Panc1 (cell line): ENCODE measurements around the gene FOXP4. TPM values are rescaled to one million over a fixed set of nuclear protein-coding genes. Genes with fewer than 3 reads are reported as not detected.

ENCODE experiments used
- ATAC-seq: fragments of 200-7000 bp; cut with Tn5 transposase; 2 replicates; pipeline ENCODE4 v1.9.1; 2020; ENCODE audit warnings: mild to moderate bottlenecking, moderate library complexity
- BruUV-seq: library from RNA; stranded (reverse); fragments of 400-500 nt; replicated peaks from 2 replicates; lab custom pipeline; 2021; lab: Mats Ljungman, UMichigan
- CTCF ChIA-PET: fragments of 300-600 bp; sonication (Branson Sonifier 250); formaldehyde crosslinking; loops from one replicate; lab custom pipeline; 2022; ENCODE audit warnings: antibody characterized with exemption; lab: Charles Lee
- POLR2A ChIA-PET: fragments of 300-600 bp; sonication (Branson Sonifier 250); formaldehyde crosslinking; loops from one replicate; lab custom pipeline; 2022; ENCODE audit warnings: antibody characterized with exemption; lab: Charles Lee
- DNase-seq: peaks from one replicate; pipeline ENCODE4 v3.0.0-alpha.2; 2010; ENCODE audit warnings: low read depth, low spot score
- H3K27ac ChIP-seq: 2 replicates; pipeline ENCODE4 v1.5.1; 2011; ENCODE audit warnings: mild to moderate bottlenecking, low read length, inconsistent platforms
- H3K27me3 ChIP-seq: fragments of 200-500 bp; sonication (Bioruptor generic); 2 replicates; pipeline ENCODE4 v1.6.0; 2014; ENCODE audit warnings: low read length, inconsistent platforms; ENCODE audit not compliant: control insufficient read depth, insufficient read depth
- H3K36me3 ChIP-seq: fragments of 200-500 bp; sonication (Bioruptor generic); 2 replicates; pipeline ENCODE4 v1.5.1; 2014; ENCODE audit warnings: inconsistent platforms, mild to moderate bottlenecking, low read length, moderate library complexity; ENCODE audit not compliant: control insufficient read depth, insufficient read depth
- H3K4me1 ChIP-seq: 2 replicates; pipeline ENCODE4 v1.5.1; 2011; ENCODE audit warnings: inconsistent platforms, mild to moderate bottlenecking, low read length, moderate library complexity; ENCODE audit not compliant: control insufficient read depth, insufficient read depth
- H3K4me3 ChIP-seq, 2 experiments: 2 replicates each; pipeline ENCODE4 v1.5.1; 2011 to 2012; ENCODE audit warnings: low read depth in 2 of 2, low read length in 2 of 2, mild to moderate bottlenecking in 2 of 2, inconsistent platforms in 1 of 2, moderate library complexity in 1 of 2
- H3K9me3 ChIP-seq: fragments of 200-500 bp; sonication (Bioruptor generic); 2 replicates; pipeline ENCODE4 v1.5.1; 2014; ENCODE audit warnings: low read depth, mild to moderate bottlenecking, inconsistent platforms, low read length, moderate library complexity; ENCODE audit not compliant: control insufficient read depth, insufficient read depth
- POLR2AphosphoS5 ChIP-seq: IDR thresholded peaks from 2 replicates; pipeline ENCODE4 v1.6.1; 2012; ENCODE audit warnings: mild to moderate bottlenecking, low read depth, low read length, moderate library complexity
- SIN3A ChIP-seq: IDR thresholded peaks from 2 replicates; pipeline ENCODE4 v1.6.1; 2012; ENCODE audit warnings: low read depth, mild to moderate bottlenecking, low read length, moderate library complexity, borderline replicate concordance; ENCODE audit not compliant: insufficient read depth
- TCF7L2 ChIP-seq: IDR thresholded peaks from 2 replicates; pipeline ENCODE4 v1.6.1; 2011; ENCODE audit warnings: mild to moderate bottlenecking, low read depth, low read length, inconsistent platforms
- in situ Hi-C: cut with HindIII; loops from 2 replicates; pipeline ENCODE4 v1.10.0; 2016; ENCODE audit warnings: low sequenced_read_pairs, low pct_unique_long_range_greater_than_20kb
- intact Hi-C: fragments of 100-400 bp; cut with micrococcal nuclease; formaldehyde crosslinking; loops from one replicate; pipeline ENCODE4 v1.10.0; 2022; ENCODE audit not compliant: unreplicated experiment
- total RNA-seq: library from RNA; stranded (reverse); gene quantifications from one replicate; pipeline ENCODE4 v1.2.1, GENCODE V29; 2021; ENCODE audit not compliant: unreplicated experiment
- TF ChIP-seq, protein P1 (sequence below), 2 experiments: IDR thresholded peaks; 2 replicates each; pipeline ENCODE4 v1.6.1; 2011 to 2012; ENCODE audit warnings: low read depth in 2 of 2, control low read depth in 1 of 2, low read length in 1 of 2, mild to moderate bottlenecking in 1 of 2, moderate library complexity in 1 of 2; ENCODE audit not compliant: insufficient read depth in 1 of 2
- TF ChIP-seq, protein P2 (sequence below): fragments of 450-650 bp; IDR thresholded peaks from 2 replicates; pipeline ENCODE4 v1.5.1; 2017; ENCODE audit warnings: mild to moderate bottlenecking

Gene FOXP4
- total RNA-seq, 1 experiment from 2014 or later = 30.4 TPM

DNA sequence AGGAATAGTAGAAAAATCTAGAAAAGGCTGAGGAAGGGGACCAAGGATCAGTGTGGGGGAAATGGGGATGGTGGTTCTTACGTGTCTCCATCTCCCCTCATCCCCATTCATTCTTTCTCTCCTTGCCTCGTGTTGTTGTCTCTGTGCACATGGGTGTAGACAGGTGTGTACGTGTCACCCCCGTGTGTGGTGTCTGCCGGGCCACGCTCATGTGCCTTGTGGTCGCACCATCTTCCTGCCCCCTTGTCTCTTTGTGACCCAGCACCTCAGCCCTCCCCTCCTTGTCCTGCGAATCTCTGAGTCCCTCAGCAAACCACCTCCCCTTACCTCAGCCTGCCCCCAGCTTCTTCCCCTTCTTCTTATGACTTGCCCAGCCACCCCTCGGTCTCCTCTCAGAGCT, 39.4 kb downstream of the FOXP4 start:
- Histone ChIP-seq H3K4me1 (0 out of 2 replicates have a peak, but pooled peaks cover 5% of the 10 kb centered on the region), H3K9me3 (no peaks in the 10 kb centered on the region), H3K36me3 (no peaks in the 10 kb centered on the region), H3K27ac (no peak overlapping the region), H3K27me3 (no peaks in the 10 kb centered on the region), H3K4me3 (no peak overlapping the region)
- in situ Hi-C loops (no loop called here), intact Hi-C loops (no loop called here)
- ChIA-PET CTCF (no interaction called here), POLR2A (no interaction called here)
- TF ChIP-seq, protein P1, sequence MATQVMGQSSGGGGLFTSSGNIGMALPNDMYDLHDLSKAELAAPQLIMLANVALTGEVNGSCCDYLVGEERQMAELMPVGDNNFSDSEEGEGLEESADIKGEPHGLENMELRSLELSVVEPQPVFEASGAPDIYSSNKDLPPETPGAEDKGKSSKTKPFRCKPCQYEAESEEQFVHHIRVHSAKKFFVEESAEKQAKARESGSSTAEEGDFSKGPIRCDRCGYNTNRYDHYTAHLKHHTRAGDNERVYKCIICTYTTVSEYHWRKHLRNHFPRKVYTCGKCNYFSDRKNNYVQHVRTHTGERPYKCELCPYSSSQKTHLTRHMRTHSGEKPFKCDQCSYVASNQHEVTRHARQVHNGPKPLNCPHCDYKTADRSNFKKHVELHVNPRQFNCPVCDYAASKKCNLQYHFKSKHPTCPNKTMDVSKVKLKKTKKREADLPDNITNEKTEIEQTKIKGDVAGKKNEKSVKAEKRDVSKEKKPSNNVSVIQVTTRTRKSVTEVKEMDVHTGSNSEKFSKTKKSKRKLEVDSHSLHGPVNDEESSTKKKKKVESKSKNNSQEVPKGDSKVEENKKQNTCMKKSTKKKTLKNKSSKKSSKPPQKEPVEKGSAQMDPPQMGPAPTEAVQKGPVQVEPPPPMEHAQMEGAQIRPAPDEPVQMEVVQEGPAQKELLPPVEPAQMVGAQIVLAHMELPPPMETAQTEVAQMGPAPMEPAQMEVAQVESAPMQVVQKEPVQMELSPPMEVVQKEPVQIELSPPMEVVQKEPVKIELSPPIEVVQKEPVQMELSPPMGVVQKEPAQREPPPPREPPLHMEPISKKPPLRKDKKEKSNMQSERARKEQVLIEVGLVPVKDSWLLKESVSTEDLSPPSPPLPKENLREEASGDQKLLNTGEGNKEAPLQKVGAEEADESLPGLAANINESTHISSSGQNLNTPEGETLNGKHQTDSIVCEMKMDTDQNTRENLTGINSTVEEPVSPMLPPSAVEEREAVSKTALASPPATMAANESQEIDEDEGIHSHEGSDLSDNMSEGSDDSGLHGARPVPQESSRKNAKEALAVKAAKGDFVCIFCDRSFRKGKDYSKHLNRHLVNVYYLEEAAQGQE (IDR thresholded peaks at IDR 0.05; ENCODE audit: insufficient read depth in 1 of 2, low read depth in 2 of 2, low read length in 1 of 2) = no peak
- TF ChIP-seq TCF7L2 (no peak), SIN3A (no peak), POLR2AphosphoS5 (no peak)
- TF ChIP-seq, protein P2, sequence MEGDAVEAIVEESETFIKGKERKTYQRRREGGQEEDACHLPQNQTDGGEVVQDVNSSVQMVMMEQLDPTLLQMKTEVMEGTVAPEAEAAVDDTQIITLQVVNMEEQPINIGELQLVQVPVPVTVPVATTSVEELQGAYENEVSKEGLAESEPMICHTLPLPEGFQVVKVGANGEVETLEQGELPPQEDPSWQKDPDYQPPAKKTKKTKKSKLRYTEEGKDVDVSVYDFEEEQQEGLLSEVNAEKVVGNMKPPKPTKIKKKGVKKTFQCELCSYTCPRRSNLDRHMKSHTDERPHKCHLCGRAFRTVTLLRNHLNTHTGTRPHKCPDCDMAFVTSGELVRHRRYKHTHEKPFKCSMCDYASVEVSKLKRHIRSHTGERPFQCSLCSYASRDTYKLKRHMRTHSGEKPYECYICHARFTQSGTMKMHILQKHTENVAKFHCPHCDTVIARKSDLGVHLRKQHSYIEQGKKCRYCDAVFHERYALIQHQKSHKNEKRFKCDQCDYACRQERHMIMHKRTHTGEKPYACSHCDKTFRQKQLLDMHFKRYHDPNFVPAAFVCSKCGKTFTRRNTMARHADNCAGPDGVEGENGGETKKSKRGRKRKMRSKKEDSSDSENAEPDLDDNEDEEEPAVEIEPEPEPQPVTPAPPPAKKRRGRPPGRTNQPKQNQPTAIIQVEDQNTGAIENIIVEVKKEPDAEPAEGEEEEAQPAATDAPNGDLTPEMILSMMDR = no peak
- ATAC-seq (no peak), DNase-seq (no peak)
- no TSS peak for BruUV-seq

DNA sequence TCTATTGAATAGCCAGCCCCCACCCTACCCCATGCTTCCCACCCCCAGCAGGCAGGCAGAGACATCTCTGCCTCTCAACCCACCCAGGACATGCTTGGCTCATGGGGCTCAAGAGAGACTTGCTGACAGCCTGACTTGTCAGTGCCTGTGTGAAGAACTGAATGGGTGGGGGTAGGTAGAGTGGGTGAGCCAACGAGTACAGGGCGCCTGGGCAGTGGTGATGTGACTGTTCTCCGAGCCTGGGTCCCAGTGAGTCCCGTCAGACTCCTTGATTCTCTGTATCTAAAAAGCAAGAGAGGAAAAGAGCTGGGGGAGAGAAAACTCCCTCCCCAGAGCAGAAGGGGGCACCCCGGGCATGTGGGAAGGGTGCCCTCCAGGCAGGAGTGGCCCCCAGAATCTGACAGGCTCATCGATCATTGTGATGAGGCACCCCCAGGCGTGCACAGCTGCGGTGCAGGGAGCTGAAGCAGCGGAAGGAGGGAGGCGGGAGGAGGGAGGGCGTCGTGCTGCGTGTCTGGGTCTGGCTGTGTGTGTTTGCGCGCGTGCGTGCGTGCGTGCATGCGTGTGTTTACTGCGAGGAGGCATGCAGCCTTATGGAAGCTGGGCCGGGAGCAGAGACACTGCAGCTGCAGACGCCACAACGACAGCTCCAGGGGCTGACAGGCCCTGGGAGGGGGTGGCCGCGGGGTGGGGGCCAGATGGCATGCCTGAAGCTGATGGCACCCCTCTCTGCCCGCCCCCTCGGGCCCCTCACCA, 40.2 kb downstream of the FOXP4 start:
- H3K4me3 ChIP-seq = no peak overlapping the region
- in situ Hi-C loops (no loop called here), intact Hi-C loops (no loop called here)
- ATAC-seq = no peak
- TF ChIP-seq, protein P1 (IDR thresholded peaks at IDR 0.05; ENCODE audit: insufficient read depth in 1 of 2, low read depth in 2 of 2, low read length in 1 of 2) = no peak
- TF ChIP-seq, protein P2 = no peak
- TF ChIP-seq SIN3A = no peak
- no peak for TF ChIP-seq TCF7L2
- TF ChIP-seq POLR2AphosphoS5 = no peak
- H3K36me3 ChIP-seq = no peaks in the 10 kb centered on the region
- no TSS peak for BruUV-seq
- ChIA-PET POLR2A (no interaction called here), CTCF (interaction anchor here (0.7 kb wide), 1 partner anchor 155 kb away, joined by 4 read pairs; no protein-coding TSS in a partner anchor)
- DNase-seq = no peak
- no peak overlapping the region for H3K27ac ChIP-seq
- no peaks in the 10 kb centered on the region for H3K27me3 ChIP-seq
- no peaks in the 10 kb centered on the region for H3K9me3 ChIP-seq
- H3K4me1 ChIP-seq = 0 out of 2 replicates have a peak, but pooled peaks cover under 1% of the 10 kb centered on the region
